GM18502 (cell line): ENCODE measurements around the gene PYROXD2.

Source experiments
- ATAC-seq: cut with Tn5 transposase; IDR thresholded peaks from one replicate; pipeline ENCODE4 v1.9.1; 2021; ENCODE audit warnings: mild to moderate bottlenecking; ENCODE audit not compliant: unreplicated experiment, poor library complexity

Gene PYROXD2

DNA sequence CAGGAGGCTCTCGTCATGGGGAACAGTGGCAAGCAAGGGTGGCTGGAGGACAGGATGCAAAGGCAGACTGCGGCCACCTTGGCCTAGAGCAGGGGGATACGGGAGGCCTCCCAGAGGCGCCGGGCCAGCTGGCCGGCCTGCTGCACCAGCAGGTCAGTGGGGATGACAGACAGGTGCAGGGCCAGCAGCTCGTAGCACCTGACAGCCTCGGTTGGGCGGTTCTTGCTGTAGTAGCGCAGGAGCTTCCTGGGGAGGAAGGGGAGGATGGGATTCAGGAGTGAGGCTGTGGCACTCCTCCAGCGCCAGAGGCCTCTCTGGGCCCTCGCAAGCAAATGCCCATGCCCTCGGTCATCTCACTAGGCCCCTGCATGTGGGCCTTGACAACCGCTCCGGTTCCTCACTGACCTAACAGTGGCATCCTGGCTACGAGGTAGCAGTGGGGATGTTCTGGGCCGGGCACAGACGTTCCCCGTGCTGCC, 2.5 kb upstream of the PYROXD2 start:
- no peak for ATAC-seq

DNA sequence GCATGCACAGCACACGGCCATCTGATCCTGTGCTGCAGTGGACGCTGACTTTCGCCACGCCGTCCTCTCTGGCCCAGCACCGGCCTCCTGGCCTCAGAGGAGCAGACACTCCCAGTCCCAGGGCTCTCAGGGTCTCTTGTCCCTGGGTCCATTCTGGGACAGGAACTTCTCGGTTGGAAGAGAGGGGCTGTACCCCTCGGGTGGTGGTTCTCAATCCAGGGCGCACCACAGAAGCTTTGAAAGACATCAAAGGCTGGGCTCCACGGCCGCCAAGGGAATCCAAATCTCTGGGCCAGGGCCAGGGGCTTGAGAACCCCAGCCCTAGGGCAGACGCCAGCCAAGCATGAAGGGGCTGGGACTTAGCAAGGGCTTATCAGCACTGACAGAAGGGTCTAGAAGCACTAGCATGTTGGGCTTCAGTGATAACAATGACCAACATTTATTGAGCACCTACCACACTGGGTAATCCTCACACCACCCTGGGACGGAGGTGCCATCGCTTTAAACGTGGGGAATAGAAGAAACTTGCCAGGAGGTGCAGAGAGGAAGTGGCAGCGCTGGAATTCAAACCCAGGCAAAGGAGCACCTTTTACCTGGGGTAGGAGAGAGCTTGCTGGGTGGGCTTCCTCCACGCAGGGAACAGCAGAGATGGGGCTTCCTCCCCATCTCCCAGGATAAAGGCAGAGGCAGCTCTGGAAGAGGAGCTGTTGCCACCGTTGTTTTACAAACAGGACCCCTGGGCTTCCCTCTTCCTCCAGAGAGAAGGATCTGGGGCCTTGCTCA, 1.8 kb upstream of the PYROXD2 start:
- no peak for ATAC-seq

DNA sequence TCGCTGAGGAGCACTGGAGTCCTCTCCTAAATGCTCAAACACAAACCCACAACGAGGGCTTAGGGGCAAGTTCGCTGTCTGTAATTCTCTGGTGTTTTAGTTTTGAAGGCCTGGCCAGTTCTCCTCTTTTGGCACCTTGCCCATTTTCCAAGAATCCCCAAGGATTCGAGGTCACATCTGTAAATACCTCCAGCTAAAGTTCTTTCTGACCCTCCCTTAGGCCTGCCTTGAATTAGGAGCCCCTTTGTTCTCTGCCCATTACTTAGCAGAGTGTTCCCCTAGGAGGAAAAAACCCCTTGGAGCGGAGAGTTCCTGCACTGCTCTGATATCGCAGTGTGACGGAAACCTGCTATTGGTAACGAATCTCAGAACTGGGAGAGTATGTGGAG, 743 bp upstream of the PYROXD2 start:
- no peak for ATAC-seq

DNA sequence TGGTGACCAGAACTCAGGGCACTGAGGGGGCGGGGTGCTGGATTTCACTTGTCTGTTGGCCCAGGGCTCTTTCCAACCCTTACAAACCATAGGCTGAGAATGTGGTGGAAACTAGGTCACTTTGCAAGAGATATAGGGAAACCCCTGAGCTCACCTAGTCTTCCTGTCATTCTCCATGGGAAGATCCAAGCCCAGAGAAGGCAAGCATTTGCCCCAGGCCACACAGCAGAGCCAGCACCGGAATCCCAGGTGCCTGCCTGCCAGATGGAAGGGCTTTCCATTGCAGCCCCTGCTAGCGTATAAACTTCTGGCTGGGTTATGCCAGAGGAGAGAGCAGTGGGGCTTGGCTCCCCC, 427 bp downstream of the PYROXD2 start:
- peak; percentile 16 for ATAC-seq

DNA sequence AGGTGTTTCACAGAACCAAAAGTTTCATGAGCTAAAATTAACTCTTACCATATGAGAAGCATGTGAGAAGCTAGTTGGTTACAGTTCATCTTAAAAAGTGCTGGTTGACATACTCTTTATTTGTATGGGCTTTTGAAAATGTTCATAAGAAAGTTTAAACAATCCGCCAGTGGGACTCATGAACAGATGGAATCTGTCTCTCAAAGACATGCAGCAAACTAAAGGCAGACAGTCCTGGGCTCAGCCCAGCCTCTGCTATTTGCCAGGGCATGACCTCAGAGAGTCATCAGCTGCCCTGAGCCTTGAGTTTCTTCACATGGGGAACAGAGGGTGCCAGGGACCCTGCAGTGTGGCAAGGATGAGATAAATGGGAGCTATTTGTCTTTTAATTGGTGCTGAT, 3.2 kb downstream of the PYROXD2 start:
- ATAC-seq, result no peak

DNA sequence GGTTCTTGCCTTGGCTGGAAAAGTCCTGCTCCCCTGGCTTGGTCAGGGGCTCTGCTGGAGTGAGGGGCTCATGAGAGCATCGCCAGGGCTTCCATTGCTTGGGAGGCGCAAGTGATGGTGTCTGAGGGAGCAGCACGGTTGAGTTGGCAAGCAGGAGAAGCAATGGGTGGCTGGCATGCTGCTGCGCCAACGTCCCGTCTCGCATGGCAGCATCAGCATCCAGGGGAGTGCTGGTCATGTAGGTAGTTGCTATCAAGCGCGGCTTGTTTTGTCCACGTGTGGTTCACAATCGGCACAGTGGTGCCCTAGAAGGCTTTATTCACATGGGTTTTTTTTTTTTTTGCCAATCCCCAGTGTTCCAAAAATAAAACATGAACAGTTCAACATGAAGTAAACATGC, 3.8 kb downstream of the PYROXD2 start:
- no peak for ATAC-seq

DNA sequence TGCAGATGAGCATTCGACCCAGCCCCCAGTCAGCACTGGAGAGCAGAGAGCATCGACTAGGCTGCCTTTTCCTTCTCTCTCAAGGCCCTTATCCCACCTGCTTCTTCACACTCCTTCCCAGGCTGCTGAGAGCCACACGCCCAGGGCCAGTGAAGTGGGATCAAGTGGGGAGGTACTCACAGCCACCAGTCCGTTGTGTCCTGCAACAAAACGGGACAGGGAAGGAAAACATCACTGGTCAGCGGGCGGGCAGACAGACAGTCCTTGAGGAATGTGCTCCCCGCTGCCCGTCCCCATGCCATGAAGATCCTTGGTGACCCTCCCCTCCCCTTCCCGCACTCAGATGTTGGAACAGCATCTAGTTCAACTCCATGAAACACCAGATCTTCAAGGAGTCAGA, 4.2 kb downstream of the PYROXD2 start:
- ATAC-seq, result no peak

DNA sequence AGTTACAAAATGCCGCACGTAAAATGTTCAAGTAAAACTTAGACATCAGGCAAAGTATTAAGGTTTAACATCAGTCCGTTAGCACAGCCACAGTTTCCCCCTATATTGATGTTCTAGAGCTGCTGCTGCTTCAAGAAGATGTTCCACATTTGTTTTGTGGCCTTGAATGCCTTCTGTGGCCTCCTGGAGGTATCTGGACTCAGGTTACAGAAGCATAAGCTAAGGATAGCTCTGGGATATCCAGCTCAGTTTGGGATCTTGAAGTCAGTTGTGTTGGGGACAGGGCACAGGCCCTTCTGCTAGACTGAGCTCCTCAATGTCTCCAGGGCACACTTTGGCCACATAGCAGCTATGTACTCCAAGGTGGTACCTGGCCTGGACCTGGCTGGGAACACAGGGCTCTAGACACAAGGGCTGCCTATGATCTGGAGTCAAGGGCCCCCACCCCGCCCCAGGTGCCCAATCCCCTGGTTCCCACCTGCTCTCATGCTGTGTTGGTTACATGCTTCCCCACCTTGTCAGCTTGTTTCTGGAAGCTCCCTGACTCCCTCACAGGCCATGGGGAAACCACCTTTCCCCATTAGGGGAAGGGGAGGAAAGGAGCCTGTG, 4.7 kb downstream of the PYROXD2 start:
- no peak for ATAC-seq

DNA sequence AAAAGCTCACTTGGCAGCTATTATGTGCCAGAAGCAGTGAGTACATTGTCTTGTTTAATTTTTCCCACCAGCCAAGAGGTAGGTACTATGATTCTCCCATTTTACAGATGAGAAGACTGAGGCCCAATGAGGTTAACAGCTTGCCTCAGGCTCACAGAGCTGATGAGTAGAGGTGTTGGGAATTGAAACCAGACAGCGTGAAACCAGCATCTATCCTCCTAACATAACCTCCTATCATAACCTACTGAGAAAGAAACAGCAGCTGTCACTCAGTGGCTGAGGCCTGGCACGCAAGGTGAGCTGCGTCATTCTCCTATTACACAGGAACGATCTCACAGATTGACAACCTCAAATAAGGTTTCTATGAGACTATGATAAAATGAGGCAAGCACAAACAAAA, 6.2 kb downstream of the PYROXD2 start:
- ATAC-seq, result no peak

DNA sequence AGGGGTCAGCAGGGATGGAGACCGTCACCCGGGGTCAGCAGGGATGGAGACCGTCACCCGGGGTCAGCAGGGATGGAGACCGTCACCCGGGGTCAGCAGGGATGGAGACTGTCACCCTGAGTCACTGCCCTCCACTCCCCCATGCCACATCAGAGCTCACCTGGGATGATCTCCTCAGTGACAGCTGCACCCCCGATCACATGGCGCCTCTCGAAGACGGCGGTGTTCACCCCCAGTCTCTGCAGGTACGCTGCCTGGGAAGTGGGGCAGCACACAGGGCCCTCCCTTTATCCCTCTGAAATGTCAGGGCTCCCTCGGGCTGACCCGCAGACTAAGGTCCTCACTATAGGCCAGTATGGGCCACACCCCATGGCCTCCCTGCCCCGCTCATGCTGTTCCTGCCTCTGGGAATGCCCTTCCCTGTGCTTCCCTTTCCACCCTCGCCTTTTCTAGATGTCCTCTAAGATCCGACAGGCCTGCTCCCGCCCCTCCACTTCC, 7.2 kb downstream of the PYROXD2 start:
- no peak for ATAC-seq

DNA sequence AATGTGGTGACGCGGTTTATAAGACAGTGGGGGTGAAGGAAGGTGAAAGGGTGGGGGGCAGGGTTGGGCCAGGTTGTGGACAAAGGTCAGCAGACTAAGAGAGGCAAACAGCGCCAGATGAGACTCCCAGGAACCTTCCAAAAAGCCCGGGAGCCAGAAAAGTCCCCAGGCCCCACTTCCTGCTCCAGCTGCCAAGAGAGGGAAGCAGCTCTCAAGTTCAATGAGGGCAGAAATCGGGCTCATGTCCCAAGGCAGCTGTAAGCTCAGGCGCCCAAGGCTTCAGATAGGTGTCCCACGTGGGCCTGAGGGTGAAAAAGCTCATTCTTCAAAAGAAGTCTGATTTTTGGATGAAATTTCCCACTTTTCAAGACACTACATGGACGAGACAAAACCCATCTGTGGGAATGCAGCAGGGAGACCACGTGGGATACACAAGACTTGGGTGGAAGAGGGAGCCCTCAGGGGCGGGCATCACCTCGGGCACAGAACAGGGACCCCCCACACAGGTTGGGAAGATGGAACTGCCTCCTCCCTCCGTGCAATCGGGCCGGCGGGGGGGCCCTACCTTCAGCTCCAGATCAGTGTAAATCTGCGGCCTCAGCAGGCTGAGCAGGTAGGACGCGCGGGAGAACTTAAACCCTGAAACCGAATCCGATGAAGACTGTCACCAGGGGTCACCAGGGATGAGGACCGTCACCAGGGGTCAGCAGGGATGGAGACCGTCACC, 7.8 kb downstream of the PYROXD2 start:
- no peak for ATAC-seq

DNA sequence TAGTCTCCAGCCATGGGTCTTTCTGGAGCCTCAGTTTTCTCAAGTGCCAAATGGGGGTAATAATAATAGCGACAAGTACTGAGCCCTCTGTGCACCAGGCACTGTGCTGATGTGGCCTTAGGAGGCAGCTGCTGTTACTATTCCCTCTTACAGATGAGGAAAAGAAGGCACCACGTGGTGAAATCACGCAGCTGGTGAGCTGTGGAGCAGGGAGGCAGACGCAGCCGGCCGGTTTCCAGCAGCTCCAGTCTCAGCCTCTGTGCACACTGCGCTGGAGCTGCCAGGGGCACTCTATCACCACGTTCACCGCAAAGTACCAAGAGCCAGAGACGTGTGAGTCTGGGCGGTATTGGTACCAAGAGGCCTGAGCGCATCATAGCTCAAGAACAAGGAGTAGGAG, 9.6 kb downstream of the PYROXD2 start:
- no peak for ATAC-seq

DNA sequence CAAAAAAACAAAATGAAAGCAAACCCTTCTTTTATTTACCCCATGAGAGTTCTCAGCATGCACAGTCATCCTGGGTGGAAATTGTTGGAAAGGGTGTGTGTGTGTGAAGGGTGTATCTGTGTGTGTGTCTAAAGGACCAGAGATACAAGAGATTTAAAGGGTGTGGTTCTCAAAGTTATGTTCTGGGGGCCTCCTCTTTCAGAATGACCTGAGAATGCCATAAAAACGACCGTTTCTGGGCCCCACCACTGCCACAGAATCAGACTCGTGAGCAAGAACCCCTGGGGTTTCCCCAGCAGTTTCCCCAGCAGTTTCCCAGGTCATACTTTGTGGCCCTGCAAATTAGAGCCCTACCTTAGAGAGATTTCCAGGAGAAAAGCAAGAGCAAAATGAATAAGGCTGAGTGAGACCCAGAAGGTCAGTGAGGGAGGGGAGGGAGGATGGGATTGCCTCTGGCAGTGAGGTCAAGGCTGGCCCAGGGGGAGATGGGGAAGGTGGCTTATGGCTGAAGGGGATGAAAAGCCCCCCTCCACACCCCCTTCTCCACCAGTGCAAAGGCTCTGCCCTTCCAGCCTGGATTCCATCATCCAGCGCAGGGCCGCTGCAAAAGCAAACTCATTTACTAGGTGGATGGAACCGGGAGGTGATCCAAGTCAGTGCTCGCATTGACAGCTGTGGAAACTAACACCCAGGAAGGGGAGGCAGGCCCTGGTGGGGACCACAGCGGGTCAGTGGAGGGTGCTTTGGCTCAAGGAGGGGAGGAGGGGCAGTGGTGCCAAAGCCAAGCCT, 10.2 kb downstream of the PYROXD2 start:
- peak; percentile 72 for ATAC-seq

DNA sequence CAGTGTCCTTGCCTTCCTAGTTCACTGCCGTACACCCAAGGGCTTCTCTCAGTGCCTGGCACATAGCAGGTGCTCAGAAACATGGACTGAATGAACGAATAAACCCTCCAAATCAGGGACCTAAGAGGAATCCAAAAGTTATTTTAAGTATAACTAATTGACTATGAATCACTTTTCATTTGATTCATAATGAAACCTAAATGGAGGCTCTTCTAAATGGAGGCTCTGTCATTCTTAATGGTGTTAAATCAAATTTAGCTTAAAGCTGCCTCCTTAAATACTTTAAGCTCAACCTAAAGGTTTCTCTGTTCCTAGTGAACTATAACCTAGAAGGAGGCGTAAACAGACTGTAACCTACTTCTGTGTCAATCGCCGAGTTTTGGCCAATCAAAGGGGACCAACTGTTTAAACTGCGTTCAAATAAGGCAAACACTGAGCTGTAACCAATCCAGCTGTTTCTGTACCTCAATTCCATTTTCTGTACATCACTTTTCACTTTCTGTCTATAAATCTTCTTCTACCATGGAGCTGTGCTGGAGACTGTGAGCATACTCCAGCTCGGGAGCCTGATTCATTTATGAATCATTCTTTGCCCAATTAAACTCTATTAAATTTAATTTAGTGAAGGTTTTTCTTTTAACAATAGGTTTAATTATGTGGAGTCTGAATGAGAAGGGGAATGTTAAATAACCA, 11.0 kb downstream of the PYROXD2 start:
- ATAC-seq, result no peak

DNA sequence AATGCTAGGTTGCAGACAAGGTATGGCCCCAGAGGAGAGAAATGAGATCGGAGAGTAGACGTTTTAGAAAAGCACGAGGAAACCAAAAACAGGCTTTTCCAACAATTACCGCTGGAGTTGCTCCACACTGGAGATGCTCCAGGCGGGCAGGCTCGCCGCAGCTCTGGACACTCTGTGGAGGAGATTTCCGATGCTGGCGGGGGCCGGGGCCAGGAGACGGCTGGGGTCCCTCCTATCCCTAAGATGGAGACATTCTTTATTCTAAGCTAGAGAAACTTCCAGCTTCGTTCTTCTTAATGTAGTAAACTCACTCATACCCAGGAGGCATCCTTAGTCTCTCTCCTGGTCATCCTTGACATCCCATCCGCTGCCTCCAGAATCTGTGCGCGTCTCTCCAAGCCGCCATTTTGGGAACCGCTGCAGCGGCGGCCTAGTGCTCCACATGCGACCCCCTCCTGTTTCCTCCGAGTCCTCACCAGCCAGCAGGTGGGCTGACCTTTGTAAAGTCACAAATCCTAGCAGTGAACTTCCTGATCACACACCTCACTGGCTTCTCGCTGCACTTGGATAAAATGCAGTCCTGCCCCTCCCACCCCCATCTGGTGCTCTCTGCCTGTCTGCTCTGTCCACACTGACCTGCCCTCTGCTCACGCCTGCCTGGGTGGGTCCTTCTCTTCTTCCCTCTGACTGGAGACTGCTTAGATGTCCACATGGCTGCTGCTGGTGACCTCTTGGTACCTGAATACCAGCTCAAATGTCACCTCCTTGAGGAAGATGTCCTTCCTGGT, 11.9 kb downstream of the PYROXD2 start:
- ATAC-seq, result no peak

DNA sequence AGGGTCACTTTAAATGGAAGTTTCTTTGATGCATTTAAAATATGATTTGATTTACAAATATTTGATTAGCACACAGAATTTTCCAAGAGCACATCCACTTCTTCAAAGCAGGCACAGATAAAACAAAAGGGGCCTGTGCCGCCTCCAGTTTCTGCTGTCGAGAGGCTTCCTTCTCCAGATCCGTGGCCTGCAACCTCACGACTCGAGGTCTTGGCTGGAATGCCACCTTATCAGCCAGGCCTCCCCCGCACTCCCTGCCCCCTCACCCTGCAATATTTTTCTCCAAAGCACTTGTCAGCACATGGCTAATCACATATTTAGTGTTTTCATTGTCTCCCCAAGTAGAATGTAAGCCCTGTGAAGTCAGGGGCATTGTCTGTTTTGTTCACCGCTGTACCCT, 12.5 kb downstream of the PYROXD2 start:
- ATAC-seq, result no peak

DNA sequence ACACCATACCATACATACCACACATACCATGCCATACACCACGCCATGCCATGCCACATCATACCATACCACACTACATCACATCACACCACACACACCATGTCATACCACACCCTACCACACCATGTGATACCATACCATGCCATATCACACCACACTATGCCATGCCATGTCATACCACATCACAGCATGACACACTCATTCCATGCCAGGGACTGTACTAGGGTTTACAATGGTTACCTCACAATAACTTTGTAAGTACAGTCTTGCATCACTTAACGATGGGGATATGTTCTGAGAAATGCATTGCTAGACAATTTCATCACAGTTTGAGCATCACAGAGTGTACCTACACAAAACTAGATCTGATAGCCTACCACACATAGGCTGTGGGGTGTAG, 14.5 kb downstream of the PYROXD2 start:
- ATAC-seq, result no peak

DNA sequence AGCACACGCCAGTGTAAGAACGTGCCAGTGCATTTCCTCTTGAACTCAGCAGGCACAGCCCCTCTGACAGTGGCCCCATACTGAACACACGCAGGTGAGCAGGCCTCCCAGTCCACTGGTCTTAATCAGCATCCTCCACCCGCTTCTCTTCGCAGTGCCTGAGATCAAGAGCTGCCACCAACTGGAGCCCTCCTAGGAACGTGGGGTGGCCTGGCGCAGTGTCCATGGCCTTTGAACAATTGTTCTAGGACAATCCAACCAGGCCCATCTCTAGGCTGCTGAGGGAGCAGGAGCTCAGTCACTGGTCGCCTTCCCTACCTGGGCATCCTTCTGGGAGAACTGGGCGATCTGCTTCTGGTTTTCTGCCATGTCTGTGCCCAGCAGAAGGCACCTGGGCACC, 15.2 kb downstream of the PYROXD2 start:
- ATAC-seq, result no peak

DNA sequence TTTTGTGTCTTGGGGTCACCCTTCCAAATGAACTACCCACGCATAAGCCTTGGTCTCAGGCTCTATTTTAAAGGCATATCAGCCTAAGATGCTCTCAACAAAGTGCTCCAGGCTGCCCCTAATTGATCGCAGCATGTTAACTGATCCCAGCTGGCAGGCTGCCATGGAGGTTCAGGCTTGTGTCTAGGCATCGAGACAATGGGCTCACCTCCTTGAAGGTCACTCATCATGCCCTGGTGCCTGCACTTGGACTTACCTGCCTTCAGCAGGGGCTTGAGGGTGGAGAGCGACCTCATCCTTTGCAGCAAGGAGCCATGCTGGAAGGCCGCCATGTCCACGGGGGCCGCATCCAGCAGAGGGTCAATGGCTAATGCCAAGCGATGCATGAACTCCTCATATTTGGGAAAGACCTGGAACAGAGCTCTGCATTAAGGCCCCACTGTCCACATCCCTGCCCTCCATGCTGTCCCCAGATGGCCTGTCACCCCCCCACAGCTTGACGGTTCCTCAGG, 17.8 kb downstream of the PYROXD2 start:
- ATAC-seq, result no peak
